Muscle of leg (tissue), 16 donors: ENCODE data around the gene PIR. TPM values are rescaled to one million over a fixed set of nuclear protein-coding genes. Genes with fewer than 3 reads are reported as not detected.

Source experiments
- DNase-seq: peaks from one replicate; pipeline ENCODE4 v3.0.0; 2013
- H3K27ac ChIP-seq: one replicate; pipeline ENCODE4 v1.5.1; 2013; ENCODE audit warnings: mild to moderate bottlenecking, low read length, control low read depth
- H3K27me3 ChIP-seq: one replicate; pipeline ENCODE4 v1.6.1; 2013; ENCODE audit warnings: low read length; ENCODE audit not compliant: control insufficient read depth, insufficient read depth
- H3K36me3 ChIP-seq: one replicate; pipeline ENCODE4 v1.6.1; 2013; ENCODE audit warnings: low read length; ENCODE audit not compliant: control insufficient read depth, insufficient read depth
- H3K4me1 ChIP-seq: one replicate; pipeline ENCODE4 v1.6.1; 2013; ENCODE audit warnings: low read length; ENCODE audit not compliant: control insufficient read depth, insufficient read depth
- H3K4me3 ChIP-seq: one replicate; pipeline ENCODE4 v1.5.1; 2013; ENCODE audit warnings: low read length, control low read depth
- H3K9me3 ChIP-seq: replicated peaks from 2 replicates; pipeline ENCODE4 v1.6.1; 2013; ENCODE audit warnings: low read depth, low read length; ENCODE audit not compliant: control insufficient read depth
- WGBS: methylation state at CpG from one replicate; pipeline ENCODE4 v1.1.5; 2013; ENCODE audit warnings: missing lambda C conversion rate; ENCODE audit not compliant: insufficient coverage; 5-methylcytosine and 5-hydroxymethylcytosine counted together
- long read RNA-seq, 11 donors: transcript quantifications; one replicate each; lab custom pipeline, GENCODE V29; 2026
- polyA plus RNA-seq, 8 donors: library from polyadenylated mRNA; unstranded; fragments of 120-200 nt; gene quantifications; one replicate each; pipeline versions ENCODE4 v1.2.1 to v1.2.3, GENCODE V29; 2013; ENCODE audit warnings: inconsistent platforms in 1 of 8, low replicate concordance in 1 of 8; ENCODE audit not compliant: insufficient read length in 8 of 8, insufficient read depth in 1 of 8
- total RNA-seq: library from RNA; stranded (reverse); fragments of 120-200 nt; gene quantifications from one replicate; pipeline ENCODE4 v1.2.4, GENCODE V29; 2013

The PIR gene
- 2.4 TPM for total RNA-seq
- 1 to 10 TPM; 2.1 to 5.0 (median 3.7) TPM for polyA plus RNA-seq
- long read RNA-seq, donor 1, partial matches to known transcripts: 0 of 1 reads
- long read RNA-seq, donor 1, other reads (novel, unspliced or antisense): 0 of 1 reads
- long read RNA-seq, donor 2: 0 reads
- long read RNA-seq, donor 3, partial matches to known transcripts: 0 of 3 reads
- long read RNA-seq, donor 3, other reads (novel, unspliced or antisense): 0 of 3 reads
- long read RNA-seq, donor 4, partial matches to known transcripts: 0 of 1 reads
- long read RNA-seq, donor 4, other reads (novel, unspliced or antisense): 0 of 1 reads
- long read RNA-seq, donor 5, partial matches to known transcripts: 0 of 1 reads
- long read RNA-seq, donor 5, other reads (novel, unspliced or antisense): 0 of 1 reads
- long read RNA-seq, donor 6, partial matches to known transcripts: 0 of 4 reads
- long read RNA-seq, donor 6, other reads (novel, unspliced or antisense): 0 of 4 reads
- long read RNA-seq, donor 7: 0 reads
- long read RNA-seq, donor 8, partial matches to known transcripts: 0 of 1 reads
- long read RNA-seq, donor 8, other reads (novel, unspliced or antisense): 0 of 1 reads
- long read RNA-seq, donor 9, partial matches to known transcripts: 0 of 1 reads
- long read RNA-seq, donor 9, other reads (novel, unspliced or antisense): 0 of 1 reads
- long read RNA-seq, donor 10: 0 reads
- long read RNA-seq, donor 11, partial matches to known transcripts: 0 of 1 reads
- long read RNA-seq, donor 11, other reads (novel, unspliced or antisense): 0 of 1 reads

- Histone ChIP-seq H3K36me3 (no peaks in the 10 kb centered on the region), H3K4me3 (peak within 1 kb of the TSS; percentile 45), H3K4me1 (no peaks in the 10 kb centered on the region), H3K27me3 (peaks cover 31% of the 10 kb centered on the region), H3K9me3 (no peaks in the 10 kb centered on the region), H3K27ac (no peak within 1 kb of the TSS)
- 13% methylated on average over 34 of the region's 47 CpGs for WGBS
- DNase-seq: peak; percentile 86
Observed at GRCh38 chrX:15493118-15493962, at the start of gene PIR. TSS of gene PIR (minus strand) at chrX:15493333. CDS start at chrX:15491257, 2,076 bp downstream.

- no peak overlapping the region for H3K27ac ChIP-seq
- 53% methylated on average over 4 of the region's 6 CpGs for WGBS
- no peak overlapping the region for H3K4me3 ChIP-seq
- peaks cover 12% of the 10 kb centered on the region for H3K27me3 ChIP-seq
- H3K36me3 ChIP-seq: no peaks in the 10 kb centered on the region
- no peaks in the 10 kb centered on the region for H3K4me1 ChIP-seq
- no peak for DNase-seq
- H3K9me3 ChIP-seq: no peaks in the 10 kb centered on the region
Observed at GRCh38 chrX:15530318-15530717, 37.2 kb upstream of the PIR start.

- Histone ChIP-seq H3K4me3 (no peak overlapping the region), H3K4me1 (no peaks in the 10 kb centered on the region), H3K36me3 (no peaks in the 10 kb centered on the region), H3K27ac (no peak overlapping the region), H3K27me3 (peaks cover 12% of the 10 kb centered on the region), H3K9me3 (no peaks in the 10 kb centered on the region)
- no peak for DNase-seq
Observed at GRCh38 chrX:15529165-15529564, 36.0 kb upstream of the PIR start.

GRCh38 chrX:15525664-15526416 lies 32.7 kb upstream of the PIR start:
- no peak for DNase-seq
- H3K4me1 ChIP-seq: no peaks in the 10 kb centered on the region
- H3K27me3 ChIP-seq: peaks cover 13% of the 10 kb centered on the region

GRCh38 chrX:15524417-15524816 lies 31.3 kb upstream of the PIR start:
- H3K9me3 ChIP-seq: no peaks in the 10 kb centered on the region
- no peaks in the 10 kb centered on the region for H3K4me1 ChIP-seq
- DNase-seq: peak; percentile 11
- H3K36me3 ChIP-seq: no peaks in the 10 kb centered on the region
- H3K4me3 ChIP-seq: no peak overlapping the region
- H3K27me3 ChIP-seq: peaks cover 7% of the 10 kb centered on the region
- H3K27ac ChIP-seq: no peak overlapping the region

More at GRCh38 chrX:15525664-15526416, 32.7 kb upstream of the PIR start:
- H3K36me3 ChIP-seq: no peaks in the 10 kb centered on the region
- no peak overlapping the region for H3K4me3 ChIP-seq
- no peaks in the 10 kb centered on the region for H3K9me3 ChIP-seq
- WGBS: no CpG with 5 or more reads among the region's 8 CpGs
- no peak overlapping the region for H3K27ac ChIP-seq

GRCh38 chrX:15523088-15523487 lies 30.0 kb upstream of the PIR start:
- no peaks in the 10 kb centered on the region for H3K4me1 ChIP-seq
- no peaks in the 10 kb centered on the region for H3K9me3 ChIP-seq
- H3K4me3 ChIP-seq: no peak overlapping the region
- H3K27me3 ChIP-seq: peaks cover 7% of the 10 kb centered on the region
- no peak overlapping the region for H3K27ac ChIP-seq
- H3K36me3 ChIP-seq: no peaks in the 10 kb centered on the region
- DNase-seq: no peak

GRCh38 chrX:15522464-15522863 lies 29.3 kb upstream of the PIR start:
- no peaks in the 10 kb centered on the region for H3K36me3 ChIP-seq
- no peaks in the 10 kb centered on the region for H3K4me1 ChIP-seq
- DNase-seq: no peak
- peaks cover 7% of the 10 kb centered on the region for H3K27me3 ChIP-seq
- no peak overlapping the region for H3K4me3 ChIP-seq
- WGBS: 66% methylated on average over 2 of the region's 3 CpGs
- H3K27ac ChIP-seq: no peak overlapping the region
- H3K9me3 ChIP-seq: no peaks in the 10 kb centered on the region

GRCh38 chrX:15515931-15516330 lies 22.8 kb upstream of the PIR start:
- 20% methylated on average over 3 of the region's 6 CpGs for WGBS
- no peak overlapping the region for H3K4me3 ChIP-seq
- H3K36me3 ChIP-seq: no peaks in the 10 kb centered on the region
- no peaks in the 10 kb centered on the region for H3K9me3 ChIP-seq
- no peaks in the 10 kb centered on the region for H3K4me1 ChIP-seq
- no peak for DNase-seq
- no peak overlapping the region for H3K27ac ChIP-seq
- peaks cover 15% of the 10 kb centered on the region for H3K27me3 ChIP-seq

- WGBS: no CpG with 5 or more reads among the region's 1 CpG
- Histone ChIP-seq H3K4me1 (no peaks in the 10 kb centered on the region), H3K36me3 (no peaks in the 10 kb centered on the region), H3K4me3 (no peak overlapping the region), H3K27me3 (peaks cover 18% of the 10 kb centered on the region), H3K9me3 (no peaks in the 10 kb centered on the region), H3K27ac (no peak overlapping the region)
- no peak for DNase-seq
Observed at GRCh38 chrX:15514279-15514678, 21.1 kb upstream of the PIR start.
